HL-60 (cell line): Measurements from ENCODE around the gene ABHD3.
"Not testable (repeated sequence)": the region's sequence is repeated elsewhere in the genome, so short reads cannot be mapped to it uniquely, and the experiment has no call there.

ENCODE experiments used
- DNase-seq, 2 experiments: peaks; one replicate each; pipeline ENCODE4 v3.0.0-alpha.2; 2010 to 2020; ENCODE audit warnings: low read depth in 1 of 2, low spot score in 1 of 2
- H3K27ac ChIP-seq: fragments of 250-450 bp; sonication (Bioruptor Pico); replicated peaks from 2 replicates; pipeline ENCODE4 v1.5.1; 2020; ENCODE audit warnings: mild to moderate bottlenecking, moderate library complexity
- H3K27me3 ChIP-seq: fragments of 250-450 bp; sonication (Bioruptor Pico); 2 replicates; pipeline ENCODE4 v1.5.1; 2021; ENCODE audit warnings: mild to moderate bottlenecking, moderate library complexity; ENCODE audit not compliant: insufficient read depth, poor library complexity, severe bottlenecking
- H3K4me3 ChIP-seq: replicated peaks from 2 replicates; pipeline ENCODE4 v1.5.1; 2011; ENCODE audit warnings: mild to moderate bottlenecking, control low read depth, low read length; ENCODE audit not compliant: insufficient read depth
- CTCF ChIP-seq: IDR thresholded peaks from one replicate; pipeline ENCODE4 v1.5.1; 2011; ENCODE audit warnings: low read length, control low read depth, inconsistent platforms; ENCODE audit not compliant: insufficient read depth
- GABPA ChIP-seq: IDR thresholded peaks from 2 replicates; pipeline ENCODE4 v1.6.1; 2012; ENCODE audit warnings: low read depth
- POLR2AphosphoS5 ChIP-seq: IDR thresholded peaks from 2 replicates; pipeline ENCODE4 v1.6.1; 2012; ENCODE audit warnings: low read depth
- SPI1 ChIP-seq: IDR thresholded peaks from 2 replicates; pipeline ENCODE4 v1.6.1; 2012; ENCODE audit warnings: low read depth, mild to moderate bottlenecking, borderline replicate concordance
- TF ChIP-seq, protein P1 (sequence below): IDR thresholded peaks from 2 replicates; pipeline ENCODE4 v1.6.1; 2012; ENCODE audit warnings: low read depth; ENCODE audit not compliant: insufficient replicate concordance

The ABHD3 gene

GRCh38 chr18:21682371-21683051, 22.1 kb downstream of the ABHD3 start:
- H3K27me3 ChIP-seq, result no peaks in the 10 kb centered on the region
- H3K4me3 ChIP-seq, result peak overlapping the region; percentile 36
- peak overlapping the region; percentile 66 for H3K27ac ChIP-seq
- DNase-seq, result peak; percentile 43 to 77
- TF ChIP-seq POLR2AphosphoS5 (no peak), SPI1 (no peak), CTCF (no peak), GABPA (no peak)
- TF ChIP-seq, protein P1, sequence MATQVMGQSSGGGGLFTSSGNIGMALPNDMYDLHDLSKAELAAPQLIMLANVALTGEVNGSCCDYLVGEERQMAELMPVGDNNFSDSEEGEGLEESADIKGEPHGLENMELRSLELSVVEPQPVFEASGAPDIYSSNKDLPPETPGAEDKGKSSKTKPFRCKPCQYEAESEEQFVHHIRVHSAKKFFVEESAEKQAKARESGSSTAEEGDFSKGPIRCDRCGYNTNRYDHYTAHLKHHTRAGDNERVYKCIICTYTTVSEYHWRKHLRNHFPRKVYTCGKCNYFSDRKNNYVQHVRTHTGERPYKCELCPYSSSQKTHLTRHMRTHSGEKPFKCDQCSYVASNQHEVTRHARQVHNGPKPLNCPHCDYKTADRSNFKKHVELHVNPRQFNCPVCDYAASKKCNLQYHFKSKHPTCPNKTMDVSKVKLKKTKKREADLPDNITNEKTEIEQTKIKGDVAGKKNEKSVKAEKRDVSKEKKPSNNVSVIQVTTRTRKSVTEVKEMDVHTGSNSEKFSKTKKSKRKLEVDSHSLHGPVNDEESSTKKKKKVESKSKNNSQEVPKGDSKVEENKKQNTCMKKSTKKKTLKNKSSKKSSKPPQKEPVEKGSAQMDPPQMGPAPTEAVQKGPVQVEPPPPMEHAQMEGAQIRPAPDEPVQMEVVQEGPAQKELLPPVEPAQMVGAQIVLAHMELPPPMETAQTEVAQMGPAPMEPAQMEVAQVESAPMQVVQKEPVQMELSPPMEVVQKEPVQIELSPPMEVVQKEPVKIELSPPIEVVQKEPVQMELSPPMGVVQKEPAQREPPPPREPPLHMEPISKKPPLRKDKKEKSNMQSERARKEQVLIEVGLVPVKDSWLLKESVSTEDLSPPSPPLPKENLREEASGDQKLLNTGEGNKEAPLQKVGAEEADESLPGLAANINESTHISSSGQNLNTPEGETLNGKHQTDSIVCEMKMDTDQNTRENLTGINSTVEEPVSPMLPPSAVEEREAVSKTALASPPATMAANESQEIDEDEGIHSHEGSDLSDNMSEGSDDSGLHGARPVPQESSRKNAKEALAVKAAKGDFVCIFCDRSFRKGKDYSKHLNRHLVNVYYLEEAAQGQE, result no peak

DNA sequence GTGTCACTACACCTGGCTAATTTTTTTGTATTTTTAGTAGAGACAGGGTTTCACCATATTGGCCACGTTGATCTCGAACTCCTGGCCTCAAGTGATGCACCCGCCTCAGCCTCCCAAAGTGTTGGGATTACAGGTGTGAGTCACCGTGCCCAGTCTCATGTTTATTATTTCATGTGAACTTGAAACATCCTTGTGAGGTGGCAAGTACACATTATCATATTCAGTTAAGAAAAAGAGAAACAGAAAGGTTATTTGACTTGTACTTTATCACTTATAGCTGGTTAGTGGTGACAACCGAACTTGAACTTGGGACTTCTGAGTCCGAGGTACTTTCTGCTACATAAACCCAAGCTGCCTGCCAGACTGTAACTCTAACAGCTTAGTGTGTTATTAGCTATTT, 24.4 kb downstream of the ABHD3 start:
- no peaks in the 10 kb centered on the region for H3K27me3 ChIP-seq
- no peak for DNase-seq
- H3K4me3 ChIP-seq, result no peak overlapping the region
- no peak overlapping the region for H3K27ac ChIP-seq
- TF ChIP-seq SPI1 (no peak), CTCF (no peak), GABPA (no peak)
- TF ChIP-seq, protein P1, result no peak

- H3K27me3 ChIP-seq, result no peaks in the 10 kb centered on the region
- H3K4me3 ChIP-seq, result no peak overlapping the region
- TF ChIP-seq, protein P1, result no peak
- TF ChIP-seq GABPA, result no peak
- H3K27ac ChIP-seq, result no peak overlapping the region
- DNase-seq, result no peak
Observed at GRCh38 chr18:21678859-21679258, 25.7 kb downstream of the ABHD3 start.

DNA sequence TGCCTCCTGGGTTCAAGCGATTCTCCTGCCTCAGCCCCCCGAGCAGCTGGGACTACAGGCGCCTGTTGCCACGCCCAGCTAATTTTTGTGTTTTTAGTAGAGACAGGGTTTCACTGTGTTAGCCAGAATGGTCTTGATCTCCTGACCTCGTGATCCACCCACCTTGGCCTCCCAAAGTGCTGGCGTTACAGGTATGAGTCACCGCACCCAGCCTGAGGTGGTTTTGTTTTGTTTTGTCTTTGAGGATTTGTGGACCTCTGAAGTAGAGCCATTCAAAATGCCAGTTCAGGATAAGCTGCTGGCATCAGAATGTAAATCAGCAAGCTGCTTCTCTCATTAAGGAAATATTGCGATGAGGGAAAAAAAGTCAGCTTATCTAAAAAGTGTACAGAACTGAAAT, 29.2 kb downstream of the ABHD3 start:
- H3K27ac ChIP-seq, H3K4me3 ChIP-seq, DNase-seq, H3K27me3 ChIP-seq: not testable (repeated sequence)
